ENCODE data around the gene SLCO4A1.

Gene SLCO4A1

GRCh38 chr20:62650551-62651284, 8.4 kb downstream of the SLCO4A1 start:
- DNase-seq (ENCODE audit: insufficient read length, low spot score) (no peak), FAIRE-seq (no peak)
- TF ChIP-seq CTCF (IDR thresholded peaks at IDR 0.05; ENCODE audit: insufficient read depth, missing control alignments) = no peak

- DNase-seq (ENCODE audit: insufficient read length, low spot score) (no peak), FAIRE-seq (no peak)
- no peak for TF ChIP-seq CTCF (IDR thresholded peaks at IDR 0.05; ENCODE audit: insufficient read depth, missing control alignments)
Observed at GRCh38 chr20:62651285-62652021, 9.2 kb downstream of the SLCO4A1 start.

GRCh38 chr20:62652041-62652893, 10.0 kb downstream of the SLCO4A1 start:
- FAIRE-seq = no peak
- no peak for DNase-seq (ENCODE audit: insufficient read length, low spot score)
- TF ChIP-seq CTCF (IDR thresholded peaks at IDR 0.05; ENCODE audit: insufficient read depth, missing control alignments) = no peak

GRCh38 chr20:62652894-62653305, 10.6 kb downstream of the SLCO4A1 start:
- no peak for TF ChIP-seq CTCF (IDR thresholded peaks at IDR 0.05; ENCODE audit: insufficient read depth, missing control alignments)
- DNase-seq (ENCODE audit: insufficient read length, low spot score) (no peak), FAIRE-seq (no peak)

- no peak for FAIRE-seq
- TF ChIP-seq CTCF (IDR thresholded peaks at IDR 0.05; ENCODE audit: insufficient read depth, missing control alignments) = no peak
- DNase-seq (ENCODE audit: insufficient read length, low spot score) = no peak
Observed at GRCh38 chr20:62653373-62653772, 11.1 kb downstream of the SLCO4A1 start.

GRCh38 chr20:62653951-62654685, 11.8 kb downstream of the SLCO4A1 start:
- no peak for TF ChIP-seq CTCF (IDR thresholded peaks at IDR 0.05; ENCODE audit: insufficient read depth, missing control alignments)
- DNase-seq (ENCODE audit: insufficient read length, low spot score) = peak; percentile 76
- no peak for FAIRE-seq

Measured in D721Med (cell line).